Measurements from ENCODE around the gene ACTR1A. TPM values are rescaled to one million over a fixed set of nuclear protein-coding genes. Genes with fewer than 3 reads are reported as not detected.
"Not testable (repeated sequence)": the region's sequence is repeated elsewhere in the genome, so short reads cannot be mapped to it uniquely, and the experiment has no call there.

ACTR1A gene
- total RNA-seq, 1 experiment from 2014 or later, result 66.2 TPM

DNA sequence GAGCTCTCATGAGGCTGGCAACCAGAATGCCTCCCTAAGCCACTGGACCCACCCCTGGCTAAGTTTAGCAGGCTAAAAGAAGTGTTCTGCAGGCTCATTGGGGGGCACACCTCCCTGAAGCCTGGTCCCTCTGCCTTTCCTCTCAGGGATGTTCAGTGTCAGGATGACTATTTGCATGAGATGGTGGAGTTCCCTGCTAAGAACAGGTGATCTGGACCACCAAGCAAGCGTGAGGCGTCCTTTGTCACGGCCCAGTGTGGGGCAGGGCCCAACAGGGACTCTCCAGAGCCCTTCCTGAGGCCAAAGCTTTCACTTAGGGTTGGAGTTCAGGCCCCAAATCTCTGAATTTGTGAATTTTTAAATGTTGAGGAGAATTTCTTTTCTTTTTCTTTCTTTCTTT, 13.2 kb upstream of the ACTR1A start:
- DNase-seq (ENCODE audit: low spot score), result no peak

- no peak for DNase-seq (ENCODE audit: low spot score)
Measured at GRCh38 chr10:102514487-102515311, 12.2 kb upstream of the ACTR1A start.

GRCh38 chr10:102511583-102512274, 9.2 kb upstream of the ACTR1A start:
- no peak for DNase-seq (ENCODE audit: low spot score)

GRCh38 chr10:102509387-102509786, 6.9 kb upstream of the ACTR1A start:
- DNase-seq (ENCODE audit: low spot score), result no peak

DNA sequence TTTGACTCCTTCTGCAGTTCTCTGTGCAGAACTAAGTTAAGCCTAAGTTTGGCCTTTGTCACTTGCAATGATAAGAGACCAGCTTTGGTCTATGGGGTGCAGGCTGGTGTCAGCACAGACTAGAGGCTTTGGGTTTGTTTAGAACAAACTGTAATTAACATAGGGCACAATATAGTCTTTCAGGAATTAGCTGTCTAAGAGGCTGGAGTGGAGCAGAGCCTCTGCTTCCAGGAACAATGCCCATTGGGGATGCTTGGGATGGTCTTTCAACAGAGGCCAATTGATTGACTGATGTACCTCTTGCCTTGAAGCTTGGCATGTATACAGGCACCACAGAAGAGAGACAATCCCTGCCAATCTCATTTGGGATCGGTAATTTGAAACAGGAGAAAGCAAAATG, 6.0 kb upstream of the ACTR1A start:
- DNase-seq (ENCODE audit: low spot score), result no peak

DNA sequence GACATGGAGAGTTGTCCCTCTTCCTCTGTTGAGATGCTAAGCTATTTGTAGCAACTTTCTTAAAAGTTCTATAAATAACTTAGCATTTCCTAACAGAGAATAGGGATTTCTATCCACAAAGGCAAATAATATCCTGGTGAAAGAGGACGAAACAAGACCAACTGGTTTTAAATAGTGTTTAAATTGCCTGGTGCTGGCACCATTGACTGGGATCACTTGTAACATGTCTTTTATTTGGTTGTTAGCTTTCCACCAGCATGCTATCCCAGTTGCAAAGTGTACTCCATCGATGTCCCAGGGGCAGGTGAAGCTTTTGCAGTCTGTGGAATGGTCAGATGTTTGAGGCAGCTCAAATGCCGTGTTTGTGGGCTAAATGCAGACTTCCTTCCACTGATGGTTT, 5.0 kb upstream of the ACTR1A start:
- no peak for DNase-seq (ENCODE audit: low spot score)

- no peak for DNase-seq (ENCODE audit: low spot score)
Measured at GRCh38 chr10:102505462-102506115, 3.1 kb upstream of the ACTR1A start.

DNA sequence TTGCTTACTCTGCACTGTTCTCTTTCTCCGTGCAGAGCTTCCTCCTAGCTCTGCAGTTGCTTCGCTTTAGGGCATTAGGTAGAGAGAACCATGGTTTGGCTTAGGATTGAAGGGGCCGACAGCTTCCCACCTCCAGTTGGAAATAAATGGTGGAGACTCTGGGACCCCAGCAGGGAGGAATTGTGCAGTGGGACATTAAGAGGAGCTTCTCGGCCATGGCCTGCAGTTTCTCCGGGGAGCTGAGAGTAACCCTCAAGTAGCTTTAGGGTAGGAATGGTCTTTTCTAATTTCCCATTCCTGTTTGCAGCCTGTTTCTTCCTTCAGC, 2.4 kb upstream of the ACTR1A start:
- no peak for DNase-seq (ENCODE audit: low spot score)

DNA sequence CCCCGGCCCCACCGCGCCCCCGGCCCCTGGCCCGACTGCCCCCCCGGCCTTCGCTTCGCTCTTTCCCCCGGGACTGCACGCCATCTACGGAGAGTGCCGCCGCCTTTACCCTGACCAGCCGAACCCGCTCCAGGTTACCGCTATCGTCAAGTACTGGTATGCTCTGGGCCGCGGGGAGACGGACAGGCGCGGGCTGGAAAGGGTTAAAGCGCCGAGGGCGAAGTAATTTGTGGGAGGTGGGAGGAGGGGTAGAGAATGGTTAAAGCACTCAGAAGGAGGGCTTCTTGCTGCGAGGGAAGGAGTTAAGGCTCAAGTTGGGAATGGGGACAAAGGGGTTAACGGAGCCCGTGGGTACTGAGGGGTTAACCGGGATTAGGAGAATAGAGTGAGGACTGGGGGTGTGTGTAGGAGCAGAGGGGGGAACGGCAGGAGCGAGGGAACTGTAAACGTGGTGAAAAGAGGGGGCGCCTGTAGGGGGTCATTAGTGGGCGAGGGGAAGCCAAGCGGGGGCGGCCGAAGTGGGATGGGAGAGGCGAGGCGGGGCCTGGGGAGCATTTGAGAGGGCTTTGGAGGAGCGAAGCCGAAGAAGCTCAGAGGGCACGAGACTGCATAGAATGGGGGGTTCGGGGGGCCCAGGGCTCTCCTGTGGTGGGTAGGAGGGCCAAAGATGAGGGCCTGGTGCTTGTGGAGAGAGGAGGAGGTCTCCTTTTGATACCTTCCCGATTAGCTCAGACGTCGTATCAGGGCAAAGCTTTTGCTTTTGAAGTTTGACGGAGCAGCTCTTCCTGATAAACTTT, 1.9 kb upstream of the ACTR1A start:
- DNase-seq (ENCODE audit: low spot score), result peak; percentile 23

- peak; percentile 99 for DNase-seq (ENCODE audit: low spot score)
Measured at GRCh38 chr10:102503264-102504178, 1.0 kb upstream of the ACTR1A start, which contains the start of gene SUFU. Gene SUFU (plus strand): TSS chr10:102503972. CDS start chr10:102504153, 181 bp downstream.

- peak; percentile 99 for DNase-seq (ENCODE audit: low spot score)
Measured at GRCh38 chr10:102502029-102502336, 529 bp downstream of the ACTR1A start.

DNA sequence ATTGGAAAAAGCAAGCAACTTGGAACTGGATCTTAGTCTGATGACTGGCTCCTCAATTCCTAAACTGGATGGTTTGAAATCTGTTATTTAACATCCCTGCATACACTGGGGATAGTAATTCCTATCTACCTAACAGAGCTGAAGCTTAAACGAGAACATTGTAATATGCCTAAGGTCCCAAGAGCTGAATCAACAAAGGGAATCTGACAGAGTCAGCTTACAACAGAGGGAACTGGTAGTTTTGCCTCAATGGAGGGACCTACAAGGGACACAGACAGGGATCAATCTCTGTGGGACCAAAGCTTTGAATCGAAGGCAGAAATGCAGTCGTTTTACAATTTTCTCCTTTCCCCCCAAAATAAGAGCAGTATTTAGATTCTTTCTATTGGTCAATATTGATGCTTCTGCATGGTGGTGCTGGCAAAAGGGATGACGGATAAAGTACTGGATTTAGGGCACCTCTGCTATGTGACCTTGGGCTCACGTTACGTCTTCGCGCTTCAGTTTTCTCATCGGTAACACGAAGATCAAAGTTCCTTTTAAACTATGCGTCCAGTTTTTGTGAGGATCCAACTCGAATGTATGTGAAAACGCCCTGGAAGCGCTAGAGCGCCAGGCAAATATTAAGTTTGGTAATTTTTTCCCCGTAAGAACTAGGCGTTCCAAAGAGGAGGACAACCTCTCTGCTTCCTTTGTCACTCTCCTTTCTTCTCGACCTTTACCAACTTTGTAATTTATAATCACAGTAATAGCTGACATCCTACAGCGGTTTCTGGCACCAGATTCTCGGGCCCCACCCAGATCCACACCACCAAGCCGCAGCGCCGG, 1.1 kb downstream of the ACTR1A start:
- DNase-seq (ENCODE audit: low spot score), result no peak

- not testable (repeated sequence) for DNase-seq (ENCODE audit: low spot score)
Measured at GRCh38 chr10:102500686-102501085, 1.8 kb downstream of the ACTR1A start.

GRCh38 chr10:102499356-102499755, 3.2 kb downstream of the ACTR1A start:
- no peak for DNase-seq (ENCODE audit: low spot score)

DNA sequence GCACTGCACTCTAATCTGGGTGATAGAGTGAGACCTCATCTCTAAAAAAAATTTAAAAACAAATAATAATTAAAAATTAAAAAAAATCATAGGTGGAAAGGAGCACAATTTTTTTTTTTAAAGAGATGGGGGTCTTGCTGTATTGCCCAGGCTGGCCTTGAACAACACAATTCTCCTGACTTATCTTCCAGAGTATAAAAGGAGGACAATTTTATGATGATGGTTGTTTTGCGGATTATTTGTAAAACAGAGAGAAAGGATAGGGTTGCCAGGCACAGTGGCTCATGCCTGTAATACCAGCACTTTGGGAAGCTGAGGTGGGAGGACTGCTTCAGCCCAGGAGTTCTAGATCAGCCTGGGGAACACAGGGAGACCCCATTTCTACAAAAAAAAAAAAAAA, 5.0 kb downstream of the ACTR1A start:
- no peak for DNase-seq (ENCODE audit: low spot score)

- DNase-seq (ENCODE audit: low spot score), result no peak
Measured at GRCh38 chr10:102493771-102494170, 8.7 kb downstream of the ACTR1A start.

DNA sequence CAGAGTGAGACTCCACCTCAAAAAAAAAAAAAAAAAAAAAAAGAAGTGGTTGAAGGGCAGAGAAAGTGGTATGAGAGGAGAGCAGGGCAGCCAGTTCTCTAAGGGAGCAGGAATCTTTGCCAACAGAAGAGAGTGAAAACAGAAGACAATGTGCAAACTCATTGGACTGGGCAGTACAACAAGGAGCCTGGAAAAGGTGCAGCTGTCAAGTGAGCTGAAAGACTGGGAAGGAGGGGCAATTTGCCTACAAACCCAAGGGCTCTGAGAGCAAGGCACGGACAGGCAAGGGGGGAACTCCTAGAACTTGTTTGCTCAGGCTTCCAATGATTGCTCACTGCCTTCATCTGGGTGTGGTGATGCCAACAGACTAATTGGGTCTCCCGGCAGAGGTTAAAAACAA, 9.5 kb downstream of the ACTR1A start:
- no peak for DNase-seq (ENCODE audit: low spot score)

DNA sequence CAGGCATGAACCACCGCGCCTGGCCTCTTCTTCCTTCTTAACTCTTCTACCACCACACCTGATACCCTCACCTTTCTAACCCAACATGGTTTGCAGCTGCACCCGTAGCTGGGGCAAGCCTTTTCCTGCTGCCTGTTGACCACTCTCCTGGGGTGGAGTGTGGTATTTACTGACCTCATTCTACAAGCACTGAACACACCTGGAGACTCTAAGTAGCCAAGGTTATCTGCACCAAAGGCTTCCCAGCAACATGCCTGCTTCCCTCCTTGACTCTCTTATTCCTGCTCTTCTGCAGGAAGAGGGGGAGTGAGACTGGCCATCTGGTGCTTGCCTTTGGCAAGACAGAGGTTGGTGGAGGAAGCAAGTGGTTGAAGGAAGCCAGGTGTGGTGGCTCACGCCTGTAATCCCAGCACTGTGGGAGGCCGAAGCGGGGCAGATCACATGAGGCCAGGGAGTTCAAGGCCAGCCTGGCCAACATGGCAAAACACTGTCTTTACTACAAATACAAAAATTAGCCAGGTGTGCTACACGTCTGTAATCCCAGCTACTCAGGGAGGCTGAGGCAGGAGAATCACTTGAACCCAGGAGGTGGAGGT, 10.1 kb downstream of the ACTR1A start:
- DNase-seq (ENCODE audit: low spot score), result peak; percentile 9

GRCh38 chr10:102491136-102491535, 11.4 kb downstream of the ACTR1A start:
- DNase-seq (ENCODE audit: low spot score), result no peak
